A172 (cell line): ENCODE data around the gene OCRL. TPM values are rescaled to one million over a fixed set of nuclear protein-coding genes. Genes with fewer than 3 reads are reported as not detected.

Source experiments
- DNase-seq: peaks from one replicate; pipeline ENCODE4 v3.0.0-alpha.2; 2015; ENCODE audit warnings: low spot score
- total RNA-seq: library from RNA; depleted of rRNA; stranded (reverse); fragments of >200 nt; shearing (Covaris generic); gene quantifications from 2 replicates; pipeline ENCODE4 v1.2.3, GENCODE V29; 2014; rRNA removed

OCRL gene
- total RNA-seq, result 9.7 and 10.1 TPM in 2 replicates

DNA sequence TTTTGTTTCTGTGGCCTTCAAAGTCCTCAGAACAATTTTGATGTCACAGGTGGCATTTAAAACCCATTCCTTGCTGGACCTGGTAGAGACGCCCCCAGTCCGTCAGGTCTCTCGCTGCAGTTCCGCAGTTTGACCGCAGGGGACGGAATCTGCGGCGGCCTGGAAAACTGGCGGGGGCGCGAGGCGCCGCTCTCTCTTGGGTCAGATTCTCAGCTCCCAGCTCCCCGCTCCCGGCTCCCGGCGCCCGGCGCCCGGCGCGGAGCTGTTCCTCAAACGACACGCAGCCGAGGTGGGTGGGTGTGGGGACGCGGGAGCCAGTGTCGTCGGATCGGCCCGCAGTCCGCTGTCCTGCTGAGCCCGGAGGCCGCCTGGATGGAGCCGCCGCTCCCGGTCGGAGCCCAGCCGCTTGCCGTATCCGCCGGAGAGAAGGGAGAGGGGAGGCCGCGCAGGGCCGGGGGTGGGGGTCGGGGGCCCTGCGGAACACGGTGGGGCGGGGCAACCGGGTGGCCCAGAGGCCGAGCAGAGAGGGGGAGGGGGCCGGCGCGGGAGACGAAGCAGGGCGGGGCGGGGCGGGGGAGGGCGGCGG, at the start of gene OCRL:
TSS of gene OCRL (plus strand) at position 192 of the 586 bp plus-strand sequence. CDS start at position 373, 181 bp downstream.
- peak; percentile 22 for DNase-seq

DNA sequence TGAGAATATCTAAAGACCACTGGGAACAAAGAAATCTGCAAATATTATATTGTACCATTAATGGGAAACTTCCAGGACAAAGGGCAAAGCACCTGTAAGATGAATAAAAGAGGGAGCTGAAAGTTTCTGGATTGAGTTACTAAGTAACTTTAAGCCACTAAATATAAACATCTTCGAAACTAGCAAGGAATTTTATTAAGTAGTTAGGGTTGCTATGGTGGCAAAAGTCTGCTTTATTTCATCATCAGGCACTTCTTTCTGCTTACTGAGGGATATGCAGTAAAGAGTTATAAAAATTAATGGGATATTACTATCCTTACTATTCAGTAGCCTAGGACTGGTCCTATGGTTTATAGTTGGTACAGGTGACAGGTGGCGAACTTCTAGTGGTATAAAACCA, 49.7 kb upstream of the OCRL start:
- no peak for DNase-seq

DNA sequence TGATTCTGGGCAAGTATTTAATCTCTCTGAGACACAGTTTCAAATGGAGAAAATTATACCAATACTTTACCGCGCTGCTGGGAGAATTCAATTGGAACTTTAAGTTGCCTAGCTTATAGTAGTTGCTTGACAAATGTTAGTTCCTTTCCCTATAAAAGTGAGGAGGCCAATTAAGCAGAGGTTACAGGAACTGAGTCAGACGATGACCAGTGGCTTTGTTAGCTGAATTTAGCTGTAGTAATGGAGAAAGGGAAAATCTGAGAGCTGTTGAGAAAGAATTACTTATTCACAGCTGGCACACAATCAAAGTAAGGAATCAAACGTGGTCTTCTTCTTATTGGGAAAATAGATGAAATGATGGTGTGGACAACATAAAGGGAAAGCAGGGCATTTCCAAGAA, 46.4 kb upstream of the OCRL start:
- peak; percentile 34 for DNase-seq

DNA sequence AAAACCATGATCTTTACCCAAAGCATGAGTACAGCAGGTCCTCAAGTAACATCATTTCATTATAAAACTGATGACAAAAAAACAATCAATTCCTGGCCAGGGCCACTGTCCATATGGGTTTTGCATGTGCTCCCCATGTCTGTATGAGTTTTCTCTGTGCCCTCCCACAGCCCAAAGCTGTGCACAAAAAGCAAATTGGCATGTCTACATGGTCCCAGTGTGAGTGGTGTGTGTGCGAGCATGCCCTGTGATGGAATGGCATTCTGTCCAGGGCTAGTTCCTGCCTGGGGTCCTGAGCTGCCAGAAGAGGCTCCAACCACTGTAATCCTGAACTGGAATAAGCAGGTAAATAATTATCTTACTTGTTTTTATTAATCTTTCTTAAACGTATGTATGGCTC, 45.2 kb upstream of the OCRL start:
- no peak for DNase-seq

DNA sequence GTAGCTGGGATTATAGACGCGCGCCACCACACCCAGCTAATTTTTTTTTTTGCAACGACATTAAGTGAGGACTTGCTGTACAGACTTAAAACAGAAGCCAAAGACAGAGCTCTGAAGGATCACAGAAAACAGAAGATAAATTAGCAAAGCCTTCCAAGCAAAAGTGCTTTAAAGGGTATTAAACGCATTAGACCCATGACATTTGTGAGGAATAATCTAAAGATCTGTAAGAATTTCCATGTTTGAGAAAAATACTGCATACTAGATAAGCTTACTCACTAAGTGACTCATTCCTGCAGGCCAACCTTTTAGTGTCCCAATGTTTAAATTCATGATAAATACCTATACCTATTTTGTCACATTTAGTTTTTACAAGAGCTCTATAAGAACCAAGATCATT, 44.2 kb upstream of the OCRL start:
- peak; percentile 14 for DNase-seq

DNA sequence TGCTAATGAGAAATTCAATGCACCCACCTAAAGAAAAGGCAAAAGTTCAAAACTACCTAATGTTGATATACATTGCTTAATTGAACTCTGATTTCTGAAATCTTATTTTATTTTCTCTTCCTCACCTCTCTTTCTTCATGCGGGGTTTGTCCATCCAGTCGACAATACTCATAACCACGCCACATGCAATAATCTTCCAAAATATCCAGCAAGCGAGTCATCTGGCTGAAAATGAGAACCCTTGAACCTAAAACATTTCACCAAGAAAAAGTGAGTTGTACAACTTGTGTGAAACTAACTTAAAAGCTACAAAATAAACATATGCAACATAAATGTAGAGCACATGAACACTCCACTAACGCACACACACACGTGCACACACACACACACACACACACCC, 43.4 kb upstream of the OCRL start:
- no peak for DNase-seq

DNA sequence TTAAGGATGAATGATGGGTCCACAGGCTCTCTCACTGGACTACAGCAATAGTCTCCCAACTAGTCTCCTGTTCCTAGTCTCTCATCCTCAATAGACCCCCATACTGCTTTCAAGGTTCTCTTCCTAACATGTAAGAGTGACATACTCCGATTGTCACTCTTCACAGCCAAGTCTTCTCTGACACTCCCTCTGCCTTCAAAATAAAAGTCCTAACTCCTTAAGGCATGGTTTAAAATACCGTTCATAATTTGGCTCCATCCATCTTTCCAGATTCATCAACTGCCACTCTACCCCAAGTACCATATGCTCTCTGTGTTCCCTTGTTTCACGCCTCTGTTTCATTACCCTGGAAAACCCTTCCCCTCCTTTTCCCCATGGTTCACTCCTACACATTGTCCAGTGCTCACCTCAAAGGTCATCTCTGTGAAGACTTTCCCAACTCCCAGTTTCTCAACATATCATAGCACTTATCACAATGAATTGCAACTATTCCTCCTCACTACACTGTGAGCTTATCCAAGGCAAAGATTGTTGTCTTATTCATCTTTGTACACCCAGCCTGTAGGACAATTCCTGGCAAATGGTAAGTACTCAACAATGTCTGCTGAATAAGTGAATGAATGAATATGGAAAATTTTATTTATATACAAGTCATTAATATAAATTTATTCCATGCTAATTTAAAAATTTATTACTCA, 42.8 kb upstream of the OCRL start:
- no peak for DNase-seq

DNA sequence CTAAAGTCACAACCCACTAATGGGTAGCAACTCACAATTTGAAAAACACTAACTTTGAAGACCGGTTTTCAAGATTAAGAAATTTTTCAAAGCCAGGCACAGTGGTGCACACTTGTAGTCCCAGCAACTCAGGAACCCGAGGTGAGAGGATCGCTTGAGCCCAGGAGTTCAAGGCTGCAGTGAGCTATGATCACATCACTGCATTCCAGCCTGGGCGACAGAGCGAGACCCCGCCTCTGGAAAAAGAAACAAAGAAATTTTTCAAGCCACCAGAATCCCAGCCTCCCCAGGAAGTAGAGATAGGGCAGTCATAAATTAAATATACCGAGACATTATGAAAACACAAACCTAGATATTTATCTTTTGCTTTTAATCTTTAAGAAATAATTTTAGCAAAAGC, 29.7 kb upstream of the OCRL start:
- DNase-seq, result no peak

DNA sequence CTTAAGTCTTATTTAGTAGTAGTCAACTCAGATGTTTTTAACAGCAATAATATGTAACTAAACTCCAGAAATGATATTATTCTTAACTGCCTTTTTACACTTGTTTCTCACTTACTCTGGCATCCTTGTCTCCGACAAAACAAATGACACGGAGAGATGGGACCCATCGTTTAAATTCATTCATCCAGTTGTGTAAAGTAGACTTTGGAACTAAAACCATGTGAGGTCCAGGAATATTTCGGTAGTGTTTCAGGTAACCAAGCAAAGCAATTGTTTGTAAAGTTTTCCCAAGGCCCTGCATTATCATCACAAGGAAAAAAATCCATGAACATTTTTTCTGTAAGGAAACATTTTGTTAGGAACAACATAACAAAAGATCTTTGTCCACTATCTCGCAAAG, 28.4 kb upstream of the OCRL start:
- DNase-seq, result no peak

DNA sequence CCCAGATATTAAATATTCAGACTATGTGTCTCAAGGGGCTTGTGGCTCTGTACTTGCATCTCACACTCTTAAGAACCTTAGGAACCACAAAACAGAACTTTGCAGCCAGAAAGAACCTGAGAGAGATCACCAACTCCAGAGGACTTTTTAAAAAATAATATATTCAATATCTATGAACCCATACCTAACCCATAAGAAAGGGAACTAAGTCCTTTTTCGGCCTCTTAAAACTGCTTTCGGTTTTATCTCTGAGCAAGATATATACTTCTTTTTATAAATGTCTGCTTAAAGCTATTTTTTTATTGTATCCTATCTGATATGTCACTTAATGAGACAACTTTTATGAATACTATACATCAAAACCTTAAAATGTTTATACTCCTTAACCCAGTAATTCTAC, 27.6 kb upstream of the OCRL start:
- DNase-seq, result no peak

DNA sequence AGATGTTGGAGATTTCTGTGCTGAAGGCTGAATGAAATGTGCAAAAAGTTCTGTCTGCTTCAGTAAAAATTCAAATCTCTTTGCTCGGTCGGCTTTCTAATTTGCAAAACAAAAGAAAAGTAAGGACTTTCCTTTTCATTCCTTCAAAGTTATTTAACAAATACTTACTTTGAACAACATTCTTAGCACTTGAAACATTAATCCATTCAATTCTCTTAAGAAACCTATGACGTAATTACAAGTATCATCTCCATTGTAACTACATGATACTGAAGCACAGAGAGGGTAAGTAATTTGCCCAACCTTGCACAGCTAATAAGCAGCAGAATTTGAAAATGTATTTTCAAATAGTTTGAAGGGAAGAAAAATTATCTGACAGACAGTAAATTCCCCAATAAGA, 23.7 kb upstream of the OCRL start:
- no peak for DNase-seq

DNA sequence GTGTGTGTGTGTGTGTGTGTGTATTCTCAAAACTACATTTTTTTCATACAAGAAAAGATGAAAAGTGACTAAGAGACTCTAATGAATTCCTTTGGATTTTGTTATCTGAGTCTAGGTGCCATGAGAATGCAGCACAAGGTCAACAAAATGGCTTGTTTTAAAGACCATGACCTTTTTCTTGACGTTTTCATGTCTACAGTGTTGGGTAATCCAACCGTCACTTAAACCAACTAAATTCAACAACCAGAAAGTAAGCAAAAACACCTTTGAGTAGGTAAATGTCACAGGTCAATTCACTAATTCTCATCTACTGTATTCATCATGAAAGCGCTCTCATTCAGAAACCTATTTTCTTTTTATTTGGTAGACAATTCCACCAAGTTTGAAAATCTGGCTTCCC, 19.9 kb upstream of the OCRL start:
- no peak for DNase-seq

DNA sequence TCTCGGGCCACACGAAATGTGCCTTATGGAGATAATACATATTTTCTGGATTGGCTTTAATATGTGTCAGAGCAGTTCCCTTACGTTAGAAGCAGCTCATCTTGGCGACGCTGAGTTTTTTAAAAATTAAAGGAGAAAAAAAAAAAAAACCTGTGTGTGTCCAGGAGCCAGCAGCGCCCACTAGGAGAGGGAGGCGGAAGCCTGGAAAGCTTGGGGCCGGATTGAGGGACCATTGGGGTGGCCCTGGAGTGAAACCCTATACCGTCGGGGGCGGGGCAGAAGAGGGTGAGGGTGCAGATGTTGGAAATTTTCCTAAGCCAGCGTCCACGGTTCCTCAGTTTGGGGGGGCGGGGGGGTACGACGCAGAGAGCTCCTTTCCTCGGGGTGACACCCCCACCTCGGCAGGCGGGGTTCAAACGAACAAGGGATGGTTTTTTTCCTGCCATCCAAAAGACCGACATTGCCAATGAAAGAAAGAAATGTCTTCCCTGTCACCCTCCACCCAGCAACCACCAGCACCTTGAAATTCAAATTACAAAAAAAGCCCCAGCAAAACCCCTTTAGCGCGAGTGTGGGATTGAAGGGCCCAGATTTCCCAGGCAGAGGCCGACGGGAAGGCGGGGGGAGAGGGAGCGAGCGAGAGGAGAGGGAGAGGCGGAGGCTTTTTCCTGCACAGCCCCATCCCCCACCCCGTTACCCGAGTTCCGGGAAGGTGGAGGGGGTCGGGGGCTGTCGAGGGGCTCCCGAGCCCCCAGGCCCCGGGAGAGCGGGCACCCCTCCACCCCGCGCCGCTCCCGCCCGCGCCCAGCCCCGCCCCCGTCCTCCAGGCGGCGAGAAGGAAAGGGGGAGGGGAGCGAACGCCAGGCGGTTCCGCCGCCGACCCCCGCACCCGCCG, 17.6 kb upstream of the OCRL start:
- DNase-seq, result peak; percentile 35

DNA sequence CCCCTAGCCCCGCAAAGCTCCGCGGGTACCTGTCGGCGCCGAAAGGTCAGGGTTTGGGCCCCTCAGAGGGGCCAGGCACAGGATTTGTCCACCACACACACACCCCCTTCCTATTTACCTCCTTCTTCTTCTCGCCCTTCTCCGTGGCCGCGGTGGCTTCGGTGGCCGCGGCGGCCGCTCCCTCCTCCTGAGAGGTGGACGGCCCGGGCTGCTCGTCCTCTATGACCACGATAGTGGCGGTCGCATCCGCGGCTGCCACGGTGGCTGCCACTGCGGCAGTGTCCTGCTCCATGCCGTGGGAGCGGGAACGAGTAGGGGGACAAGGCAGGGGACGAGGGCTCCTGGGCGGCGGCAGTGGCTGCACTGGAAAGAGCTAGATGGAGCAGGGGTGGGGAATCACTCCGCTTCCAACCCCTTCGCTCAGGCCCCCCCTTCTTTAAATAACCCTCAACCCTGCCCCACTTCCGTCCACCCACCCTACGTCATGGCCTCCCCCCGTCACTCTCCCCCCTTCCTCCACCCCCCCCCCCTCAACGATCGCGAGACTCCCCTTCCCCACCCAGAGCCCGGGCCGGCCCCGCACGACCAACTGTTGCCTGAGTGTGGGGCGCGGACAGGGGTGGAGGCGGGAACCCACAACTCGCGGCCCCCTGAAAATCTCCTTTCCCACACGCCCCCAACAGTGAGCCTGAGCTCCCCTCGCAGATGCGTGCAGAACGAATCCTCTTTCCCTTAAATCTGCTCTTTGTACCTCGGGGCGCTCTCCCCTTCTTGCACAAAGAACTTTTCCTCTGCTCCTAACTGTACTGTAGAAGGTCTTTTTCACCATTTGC, 16.8 kb upstream of the OCRL start, which contains the start of gene SMARCA1:
TSS of gene SMARCA1 (minus strand) at position 412 of the 833 bp plus-strand sequence. CDS start at position 292, 120 bp downstream.
- peak; percentile 34 for DNase-seq

DNA sequence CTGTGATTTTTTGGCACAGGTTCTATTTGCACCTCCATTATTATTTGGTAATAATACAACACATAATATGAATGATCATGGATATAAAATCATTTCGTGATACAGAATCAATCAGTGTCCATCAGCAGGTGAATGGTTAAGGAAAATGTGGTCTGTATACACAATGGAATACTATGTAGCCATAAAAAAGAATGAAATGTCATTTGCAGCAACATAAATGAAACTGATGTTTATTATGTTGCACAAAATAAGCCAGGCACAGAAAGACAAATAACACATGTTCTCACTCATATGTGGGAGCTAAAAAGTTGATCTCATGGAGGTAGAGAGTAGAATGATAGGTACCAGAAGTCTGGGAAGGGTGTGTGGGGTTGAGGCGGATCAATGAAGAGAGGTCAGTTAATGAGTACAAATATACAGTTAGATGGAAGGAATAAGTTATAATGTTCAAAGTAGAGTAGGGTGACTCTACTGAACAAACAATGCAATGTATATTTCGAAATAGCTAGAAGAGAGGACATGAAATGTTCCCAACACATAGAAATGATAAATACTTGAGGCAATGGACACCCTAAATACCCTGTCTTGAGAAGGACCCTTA, 15.7 kb upstream of the OCRL start:
- no peak for DNase-seq

DNA sequence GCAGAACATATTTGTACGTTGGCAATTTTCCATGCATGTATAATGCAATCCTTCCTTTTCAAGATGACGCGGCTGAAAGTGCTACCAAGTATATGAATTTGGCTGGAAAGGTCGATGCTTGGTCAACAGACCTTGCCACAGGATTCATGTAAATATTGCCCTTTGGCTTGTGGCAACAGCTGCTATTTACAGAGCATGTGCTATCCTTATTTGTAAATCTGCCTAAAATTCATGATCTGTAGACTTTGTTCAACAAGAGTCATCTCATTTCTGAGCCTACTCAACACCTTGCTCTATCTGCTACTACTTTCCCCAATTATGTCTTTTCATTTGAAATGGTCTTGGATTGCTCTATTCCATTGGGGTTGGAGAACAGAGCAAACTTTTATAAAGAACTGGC, 14.9 kb upstream of the OCRL start:
- no peak for DNase-seq

DNA sequence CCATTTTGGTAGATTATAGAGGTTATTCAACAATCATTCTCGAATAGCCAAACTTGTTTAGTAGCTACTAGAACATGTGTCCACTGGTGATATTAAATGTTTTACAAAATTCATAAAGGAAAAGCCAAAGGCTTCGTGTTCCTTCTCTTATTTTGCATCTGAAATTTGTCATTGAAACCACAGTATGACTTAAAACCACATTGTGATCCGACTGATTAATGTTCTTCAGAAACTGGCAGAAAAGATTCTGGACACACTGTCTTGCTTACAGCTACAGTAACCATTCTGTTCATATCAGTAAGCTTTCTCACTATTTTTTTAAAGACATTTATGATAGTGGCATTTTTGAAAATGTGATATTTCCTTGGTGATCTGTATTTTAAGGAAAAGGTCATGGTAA, 14.2 kb upstream of the OCRL start:
- no peak for DNase-seq

DNA sequence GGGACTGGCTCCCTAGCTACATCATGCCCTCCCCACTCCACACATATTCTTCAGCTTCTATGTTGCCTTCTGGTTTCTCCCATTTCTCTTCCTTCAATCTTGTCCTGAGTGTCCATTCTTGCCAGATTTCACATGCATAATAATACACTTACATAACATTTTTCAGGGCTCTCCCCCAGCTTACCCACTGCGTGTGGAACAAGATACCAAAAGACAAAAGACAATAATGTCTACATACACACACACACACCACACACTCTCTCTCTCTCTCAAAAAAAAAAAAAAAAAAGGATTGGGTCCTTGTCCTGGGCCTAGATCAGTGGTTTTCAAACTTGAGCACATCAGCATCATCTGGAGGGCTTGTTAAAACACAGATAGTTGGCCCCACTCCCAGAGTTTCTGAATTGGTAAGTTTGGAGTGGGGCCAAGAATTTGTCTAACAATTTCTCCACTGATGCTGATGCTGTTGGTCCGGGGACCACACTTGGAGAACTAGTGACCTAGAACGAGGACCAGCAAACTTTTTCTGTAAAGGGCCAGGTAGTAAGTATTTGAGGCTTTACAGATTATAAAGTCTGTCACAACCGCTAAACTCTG, 10.3 kb upstream of the OCRL start:
- no peak for DNase-seq

DNA sequence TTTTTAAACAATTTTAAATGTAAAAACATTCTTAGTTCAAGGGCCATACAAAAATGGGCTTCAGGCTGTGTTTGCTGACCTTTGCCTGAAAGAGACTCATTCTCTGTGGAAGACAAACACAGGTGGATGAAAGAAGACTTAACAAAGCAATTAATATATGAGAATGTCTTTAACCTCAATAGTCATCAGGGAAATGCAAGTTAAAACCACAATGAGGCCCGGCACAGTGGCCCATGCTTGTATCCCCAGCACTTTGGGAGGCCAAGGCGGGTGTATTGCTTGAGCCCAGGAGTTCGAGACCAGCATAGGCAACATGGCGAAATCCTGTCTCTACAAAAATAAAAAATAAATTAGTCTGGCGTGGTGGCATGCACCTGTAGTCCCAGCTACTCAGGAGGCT, 9.6 kb upstream of the OCRL start:
- no peak for DNase-seq

DNA sequence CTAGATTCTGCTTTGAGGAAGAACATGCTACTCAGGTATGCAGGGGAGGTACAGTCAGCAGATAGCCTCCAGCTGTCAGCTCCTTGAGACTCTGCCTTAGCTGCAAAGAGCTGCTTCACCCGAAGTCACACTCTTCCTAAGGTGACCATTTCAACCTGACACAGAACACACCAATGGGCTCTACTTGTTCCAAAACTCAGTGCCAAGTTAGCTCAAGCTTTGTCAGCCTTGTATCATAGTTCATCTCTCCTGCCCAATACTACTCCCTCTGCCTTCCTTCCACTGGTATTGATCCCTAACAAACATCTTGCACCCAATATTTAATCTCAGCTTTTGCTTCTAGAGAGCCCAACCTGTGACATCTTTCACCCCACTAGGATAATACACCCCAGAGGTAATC, 8.9 kb upstream of the OCRL start:
- DNase-seq, result no peak
